C4-2B (cell line): ENCODE data around the gene GALK1.

ENCODE experiments used
- CTCF ChIP-seq: fragments of 450-650 bp; conservative IDR thresholded peaks from 2 replicates; pipeline ENCODE4 v1.5.1; 2017; ENCODE audit warnings: mild to moderate bottlenecking
- ZFX ChIP-seq: fragments of 450-650 bp; IDR thresholded peaks from 2 replicates; pipeline ENCODE4 v1.6.1; 2017

GRCh38 chr17:75752405-75752709 is 12.6 kb downstream of the GALK1 start:
- TF ChIP-seq CTCF (no peak), ZFX (no peak)
